ENCODE data around the gene ADGRD1.

ADGRD1 gene

GRCh38 chr12:130938186-130938585 is 15.5 kb upstream of the ADGRD1 start:
- no peak for DNase-seq

GRCh38 chr12:130944878-130945277 is 8.8 kb upstream of the ADGRD1 start:
- no peak for DNase-seq

GRCh38 chr12:130945786-130946492 is 7.8 kb upstream of the ADGRD1 start:
- no peak for DNase-seq

- no peak for DNase-seq
Measured at GRCh38 chr12:130947028-130947613, 6.6 kb upstream of the ADGRD1 start.

- DNase-seq, result no peak
Measured at GRCh38 chr12:130948136-130948535, 5.6 kb upstream of the ADGRD1 start.

GRCh38 chr12:130948751-130949150 is 5.0 kb upstream of the ADGRD1 start:
- no peak for DNase-seq

GRCh38 chr12:130949806-130950205 is 3.9 kb upstream of the ADGRD1 start:
- no peak for DNase-seq

GRCh38 chr12:130951636-130952035 is 2.1 kb upstream of the ADGRD1 start:
- DNase-seq, result no peak

GRCh38 chr12:130952171-130952954 is 1.3 kb upstream of the ADGRD1 start:
- DNase-seq, result no peak

- no peak for DNase-seq
Measured at GRCh38 chr12:130954544-130954831, 781 bp downstream of the ADGRD1 start.

GRCh38 chr12:130955238-130955816 is 1.6 kb downstream of the ADGRD1 start:
- DNase-seq, result no peak

GRCh38 chr12:130956009-130956408 is 2.3 kb downstream of the ADGRD1 start:
- DNase-seq, result no peak

GRCh38 chr12:130956456-130957303 is 3.0 kb downstream of the ADGRD1 start:
- DNase-seq, result no peak

- no peak for DNase-seq
Measured at GRCh38 chr12:130957304-130957621, 3.6 kb downstream of the ADGRD1 start.

- no peak for DNase-seq
Measured at GRCh38 chr12:130958557-130959140, 4.9 kb downstream of the ADGRD1 start.

- DNase-seq, result no peak
Measured at GRCh38 chr12:130959632-130960031, 5.9 kb downstream of the ADGRD1 start.

GRCh38 chr12:130960058-130960457 is 6.4 kb downstream of the ADGRD1 start:
- DNase-seq, result no peak

GRCh38 chr12:130960787-130961186 is 7.1 kb downstream of the ADGRD1 start:
- no peak for DNase-seq

- no peak for DNase-seq
Measured at GRCh38 chr12:130961921-130962451, 8.3 kb downstream of the ADGRD1 start.

GRCh38 chr12:130965214-130965613 is 11.5 kb downstream of the ADGRD1 start:
- no peak for DNase-seq

GRCh38 chr12:130965668-130966067 is 12.0 kb downstream of the ADGRD1 start:
- no peak for DNase-seq

- DNase-seq, result no peak
Measured at GRCh38 chr12:130966443-130967030, 12.8 kb downstream of the ADGRD1 start.

All from CD4-positive, alpha-beta T cell treated with Interleukin-6 for 4 hours (primary cell).